Esophagus squamous epithelium (tissue), 4 donors: Measurements from ENCODE around the gene DLG2.

Experiments
- CTCF ChIP-seq, 6 experiments: fragments of 450-650 bp in 4 of 6; fragments of 200-600 bp in 2 of 6; sonication (generic) in 2 of 6; IDR thresholded peaks; one replicate each; pipeline ENCODE4 v1.5.1; 2016 to 2019; ENCODE audit warnings: antibody characterized with exemption in 6 of 6, mild to moderate bottlenecking in 4 of 6, moderate library complexity in 4 of 6
- POLR2A ChIP-seq, 4 donors: fragments of 450-650 bp; IDR thresholded peaks; one replicate each; pipeline ENCODE4 v1.6.1; 2017; ENCODE audit warnings: antibody characterized with exemption in 4 of 4, mild to moderate bottlenecking in 4 of 4, moderate library complexity in 3 of 4

- TF ChIP-seq CTCF (IDR thresholded peaks at IDR 0.05) (no peak), POLR2A (IDR thresholded peaks at IDR 0.05) (no peak)
Measured at GRCh38 chr11:83858694-83859093, 1768.5 kb downstream of the DLG2 start.
